ENCODE results near the gene SMTNL2.

Gene SMTNL2

GRCh38 chr17:4596636-4597380 is 12.5 kb downstream of the SMTNL2 start:
- no peak for TF ChIP-seq EZH2phosphoT487 (IDR thresholded peaks at IDR 0.05; ENCODE audit: low read length)
- H3K4me1 ChIP-seq (ENCODE audit: low read length) = no peaks in the 10 kb centered on the region
- H3K4me3 ChIP-seq (ENCODE audit: low read length) = no peak overlapping the region
- no peaks in the 10 kb centered on the region for H3F3A ChIP-seq (ENCODE audit: insufficient read depth, low read length)
- H3K27ac ChIP-seq (ENCODE audit: low read length) = no peak overlapping the region
- no peaks in the 10 kb centered on the region for H4K20me1 ChIP-seq (ENCODE audit: insufficient read depth, low read length)
- no peaks in the 10 kb centered on the region for H3K9me2 ChIP-seq (replicated peaks; ENCODE audit: insufficient read depth, low read length)
- DNase-seq = no peak
- no peaks in the 10 kb centered on the region for H3K79me2 ChIP-seq (ENCODE audit: low read length)
- no peak overlapping the region for H2AFZ ChIP-seq (ENCODE audit: low read length)
- H3K9me3 ChIP-seq (replicated peaks; ENCODE audit: insufficient read depth, low read length) = no peaks in the 10 kb centered on the region
- no peak overlapping the region for H3K9ac ChIP-seq (ENCODE audit: low read length)
- peaks cover 91% of the 10 kb centered on the region for H3K27me3 ChIP-seq (replicated peaks; ENCODE audit: insufficient read depth, low read length)
- no peak overlapping the region for H3K4me2 ChIP-seq (ENCODE audit: low read depth, low read length)
- H3K36me3 ChIP-seq (replicated peaks; ENCODE audit: insufficient read depth, low read length) = no peaks in the 10 kb centered on the region

DNA sequence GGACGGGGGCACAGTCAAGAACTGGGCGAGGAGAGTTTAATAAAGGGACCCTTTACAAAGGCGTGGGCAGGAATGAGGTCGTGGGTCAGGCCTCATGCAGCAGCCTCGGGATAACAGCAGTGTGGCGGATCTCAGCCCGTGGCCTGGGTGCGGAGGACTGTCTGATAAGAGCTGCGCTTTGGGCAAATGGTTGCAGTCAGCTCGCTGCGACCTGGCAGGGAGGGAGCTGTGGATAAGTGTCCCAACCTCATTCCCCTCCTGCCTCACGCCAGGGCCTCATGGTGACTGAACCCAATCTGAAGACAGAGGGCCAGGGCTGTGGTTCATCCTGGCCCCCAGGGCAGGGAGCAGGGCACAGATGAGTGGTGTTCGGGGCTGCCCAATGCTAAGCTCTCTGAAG is 13.6 kb downstream of the SMTNL2 start:
- no peak overlapping the region for H3K27ac ChIP-seq (ENCODE audit: low read length)
- no peaks in the 10 kb centered on the region for H3F3A ChIP-seq (ENCODE audit: insufficient read depth, low read length)
- H3K9me2 ChIP-seq (replicated peaks; ENCODE audit: insufficient read depth, low read length) = no peaks in the 10 kb centered on the region
- no peaks in the 10 kb centered on the region for H3K79me2 ChIP-seq (ENCODE audit: low read length)
- H3K4me1 ChIP-seq (ENCODE audit: low read length) = no peaks in the 10 kb centered on the region
- peaks cover 82% of the 10 kb centered on the region for H3K27me3 ChIP-seq (replicated peaks; ENCODE audit: insufficient read depth, low read length)
- H2AFZ ChIP-seq (ENCODE audit: low read length) = no peak overlapping the region
- no peak overlapping the region for H3K9ac ChIP-seq (ENCODE audit: low read length)
- H3K36me3 ChIP-seq (replicated peaks; ENCODE audit: insufficient read depth, low read length) = no peaks in the 10 kb centered on the region
- H3K9me3 ChIP-seq (replicated peaks; ENCODE audit: insufficient read depth, low read length) = no peaks in the 10 kb centered on the region
- TF ChIP-seq EZH2phosphoT487 (IDR thresholded peaks at IDR 0.05; ENCODE audit: low read length) = no peak
- TF ChIP-seq EZH2 (optimal IDR thresholded peaks at IDR 0.05; ENCODE audit: low read depth, low read length) = no peak
- TF ChIP-seq, protein P1, sequence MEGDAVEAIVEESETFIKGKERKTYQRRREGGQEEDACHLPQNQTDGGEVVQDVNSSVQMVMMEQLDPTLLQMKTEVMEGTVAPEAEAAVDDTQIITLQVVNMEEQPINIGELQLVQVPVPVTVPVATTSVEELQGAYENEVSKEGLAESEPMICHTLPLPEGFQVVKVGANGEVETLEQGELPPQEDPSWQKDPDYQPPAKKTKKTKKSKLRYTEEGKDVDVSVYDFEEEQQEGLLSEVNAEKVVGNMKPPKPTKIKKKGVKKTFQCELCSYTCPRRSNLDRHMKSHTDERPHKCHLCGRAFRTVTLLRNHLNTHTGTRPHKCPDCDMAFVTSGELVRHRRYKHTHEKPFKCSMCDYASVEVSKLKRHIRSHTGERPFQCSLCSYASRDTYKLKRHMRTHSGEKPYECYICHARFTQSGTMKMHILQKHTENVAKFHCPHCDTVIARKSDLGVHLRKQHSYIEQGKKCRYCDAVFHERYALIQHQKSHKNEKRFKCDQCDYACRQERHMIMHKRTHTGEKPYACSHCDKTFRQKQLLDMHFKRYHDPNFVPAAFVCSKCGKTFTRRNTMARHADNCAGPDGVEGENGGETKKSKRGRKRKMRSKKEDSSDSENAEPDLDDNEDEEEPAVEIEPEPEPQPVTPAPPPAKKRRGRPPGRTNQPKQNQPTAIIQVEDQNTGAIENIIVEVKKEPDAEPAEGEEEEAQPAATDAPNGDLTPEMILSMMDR (IDR thresholded peaks at IDR 0.05; ENCODE audit: low read length) = no peak
- H4K20me1 ChIP-seq (ENCODE audit: insufficient read depth, low read length) = no peaks in the 10 kb centered on the region
- H3K4me3 ChIP-seq (ENCODE audit: low read length) = no peak overlapping the region
- H3K4me2 ChIP-seq (ENCODE audit: low read depth, low read length) = no peak overlapping the region
- no peak for DNase-seq

GRCh38 chr17:4598776-4599504 is 14.6 kb downstream of the SMTNL2 start:
- H3K9me2 ChIP-seq (replicated peaks; ENCODE audit: insufficient read depth, low read length) = no peaks in the 10 kb centered on the region
- H3K4me3 ChIP-seq (ENCODE audit: low read length) = no peak overlapping the region
- H3K9me3 ChIP-seq (replicated peaks; ENCODE audit: insufficient read depth, low read length) = no peaks in the 10 kb centered on the region
- no peak overlapping the region for H3K4me2 ChIP-seq (ENCODE audit: low read depth, low read length)
- H3K4me1 ChIP-seq (ENCODE audit: low read length) = no peaks in the 10 kb centered on the region
- no peak overlapping the region for H3K9ac ChIP-seq (ENCODE audit: low read length)
- no peaks in the 10 kb centered on the region for H3F3A ChIP-seq (ENCODE audit: insufficient read depth, low read length)
- H3K27ac ChIP-seq (ENCODE audit: low read length) = no peak overlapping the region
- H4K20me1 ChIP-seq (ENCODE audit: insufficient read depth, low read length) = no peaks in the 10 kb centered on the region
- H2AFZ ChIP-seq (ENCODE audit: low read length) = no peak overlapping the region
- no peak for TF ChIP-seq EZH2phosphoT487 (IDR thresholded peaks at IDR 0.05; ENCODE audit: low read length)
- TF ChIP-seq, protein P1 (IDR thresholded peaks at IDR 0.05; ENCODE audit: low read length) = no peak
- TF ChIP-seq EZH2 (optimal IDR thresholded peaks at IDR 0.05; ENCODE audit: low read depth, low read length) = no peak
- peaks cover 79% of the 10 kb centered on the region for H3K27me3 ChIP-seq (replicated peaks; ENCODE audit: insufficient read depth, low read length)
- DNase-seq = no peak
- no peaks in the 10 kb centered on the region for H3K36me3 ChIP-seq (replicated peaks; ENCODE audit: insufficient read depth, low read length)
- no peaks in the 10 kb centered on the region for H3K79me2 ChIP-seq (ENCODE audit: low read length)

All from MM.1S (cell line).